ELF-1 (cell line): ENCODE measurements around the gene TPK1.
"Not testable (repeated sequence)": the region's sequence is repeated elsewhere in the genome, so short reads cannot be mapped to it uniquely, and the experiment has no call there.

Experiments
- DNase-seq: peaks from one replicate; pipeline ENCODE4 v3.0.0-alpha.2; 2016; ENCODE audit warnings: low read depth, low spot score

The TPK1 gene

DNA sequence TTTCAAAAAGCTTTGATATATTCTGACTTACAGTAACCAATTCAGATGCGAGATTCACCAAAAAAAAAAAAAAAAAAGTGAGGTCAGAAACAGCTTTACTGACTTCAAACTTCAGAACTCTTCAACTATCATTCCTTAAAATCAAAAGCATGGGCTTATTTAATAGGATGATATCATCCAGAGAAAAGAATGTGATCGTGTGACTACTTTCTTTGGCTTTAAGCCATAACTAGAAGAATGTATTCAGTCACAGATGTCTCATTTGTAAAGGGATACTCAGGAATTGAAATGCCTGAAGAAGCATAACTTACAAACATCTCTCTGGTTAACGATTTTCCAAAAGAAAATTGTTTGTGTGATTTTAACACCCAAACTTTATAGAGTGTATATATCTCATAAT, 11.5 kb downstream of the TPK1 start:
- DNase-seq: no peak

DNA sequence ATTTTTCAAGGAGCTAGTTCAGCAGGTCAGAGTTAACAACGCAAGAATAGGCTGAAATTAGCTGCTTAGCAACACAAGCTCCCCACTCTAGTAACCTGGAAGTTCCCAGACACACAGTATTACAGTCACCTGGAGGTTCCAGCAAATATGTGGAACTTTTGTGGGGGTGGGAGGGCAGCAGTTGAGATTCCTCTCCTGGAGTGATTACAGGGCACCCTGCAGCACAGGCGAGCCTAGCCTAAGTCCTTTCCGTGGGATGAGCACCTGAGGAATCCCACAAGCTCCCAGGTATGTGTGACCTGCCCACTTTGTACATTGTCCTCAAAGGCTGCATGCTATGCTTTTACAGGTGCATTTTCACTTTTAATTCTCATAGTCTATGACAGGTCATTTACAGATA, 13.6 kb downstream of the TPK1 start:
- DNase-seq: no peak

DNA sequence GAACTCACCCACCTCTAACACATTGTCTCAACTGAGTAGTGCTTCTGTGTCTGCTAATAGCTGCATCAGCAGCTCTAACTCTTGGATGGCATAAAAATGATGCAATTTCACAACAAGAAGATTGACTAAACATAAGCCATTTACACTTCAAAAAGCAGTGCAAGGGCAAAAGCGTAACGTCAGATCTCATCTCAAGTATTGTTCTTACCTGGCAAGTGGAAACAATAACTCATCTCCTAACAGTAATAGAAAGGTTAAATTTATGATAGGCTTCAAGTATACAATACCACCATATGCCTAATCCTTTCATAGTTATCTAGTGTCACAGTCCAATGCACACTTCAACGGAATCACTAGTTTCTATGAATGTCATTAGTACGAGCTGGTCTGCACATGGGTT, 14.8 kb downstream of the TPK1 start:
- no peak for DNase-seq

DNA sequence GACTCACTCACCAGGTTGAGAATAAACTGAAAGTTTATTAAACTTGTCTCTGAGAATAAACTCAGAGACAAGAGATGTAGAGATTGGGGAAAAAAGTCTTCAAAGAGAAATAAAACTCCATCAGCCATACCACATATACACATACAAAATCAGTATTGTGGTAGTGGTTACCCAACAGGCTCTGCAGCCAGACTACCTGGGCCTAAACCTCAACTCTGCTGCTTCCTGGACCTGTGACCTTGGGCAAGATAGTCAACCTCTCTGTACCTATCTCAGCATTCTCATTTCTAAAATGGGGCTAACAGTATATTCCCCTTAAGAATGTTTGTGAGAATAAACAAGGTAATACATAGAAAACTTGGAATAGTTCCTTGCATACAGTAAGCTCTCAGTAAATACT, 15.3 kb downstream of the TPK1 start:
- DNase-seq: no peak

DNA sequence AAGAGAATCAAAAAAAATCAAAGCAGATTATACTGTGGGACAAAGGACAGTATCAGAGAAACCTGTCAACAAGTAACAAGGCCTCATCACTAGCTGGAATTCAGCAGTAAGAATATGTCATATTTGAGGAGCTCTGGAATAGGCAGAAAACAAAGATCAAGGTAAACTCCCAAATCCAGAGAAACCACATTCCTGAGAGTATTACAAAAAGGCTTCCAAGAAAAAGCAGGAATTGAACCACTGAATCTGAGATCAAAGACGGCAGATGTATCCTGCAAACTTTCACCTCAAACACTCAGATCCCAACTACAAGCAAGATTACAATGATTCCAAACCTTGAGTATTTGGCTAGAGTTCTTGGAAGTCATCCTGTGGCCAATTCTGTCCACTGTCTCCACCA, 16.3 kb downstream of the TPK1 start:
- DNase-seq: no peak

DNA sequence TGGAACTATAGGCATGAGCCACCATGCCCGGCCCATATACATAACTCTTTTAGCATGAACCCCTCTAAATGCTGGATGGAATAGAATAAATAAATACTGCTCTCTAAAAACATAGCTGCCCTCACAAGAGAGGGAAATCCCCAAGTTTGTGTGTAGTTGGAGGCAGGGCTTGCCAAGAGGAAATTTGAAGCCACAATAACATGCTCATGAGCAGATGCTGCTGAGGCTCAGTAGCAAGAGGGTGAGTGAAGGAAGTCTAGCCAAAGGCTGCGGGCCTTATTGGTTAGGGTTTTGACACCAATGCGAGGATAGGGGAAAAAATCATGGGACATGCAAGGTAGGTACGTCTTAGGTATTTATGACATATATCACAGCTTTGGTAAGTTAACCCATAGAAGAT, 17.3 kb downstream of the TPK1 start:
- no peak for DNase-seq

DNA sequence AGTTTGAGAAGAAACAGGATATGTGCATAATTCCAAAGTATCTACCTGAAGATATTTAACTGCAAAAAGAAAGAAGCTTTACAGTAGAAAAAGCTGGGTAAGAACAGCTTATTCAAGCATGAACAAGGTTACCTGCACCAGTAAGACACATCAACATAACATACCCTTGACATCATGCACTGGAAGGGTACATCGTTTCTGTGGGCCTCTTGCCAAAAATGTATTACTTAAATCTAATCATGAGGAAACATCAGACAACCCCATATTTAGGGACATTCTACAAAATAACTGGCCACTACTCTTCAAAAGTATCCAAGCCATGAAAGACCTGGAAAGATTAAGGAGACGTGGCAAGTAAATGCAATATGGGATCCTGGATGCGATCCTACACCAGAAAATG, 18.9 kb downstream of the TPK1 start:
- no peak for DNase-seq

DNA sequence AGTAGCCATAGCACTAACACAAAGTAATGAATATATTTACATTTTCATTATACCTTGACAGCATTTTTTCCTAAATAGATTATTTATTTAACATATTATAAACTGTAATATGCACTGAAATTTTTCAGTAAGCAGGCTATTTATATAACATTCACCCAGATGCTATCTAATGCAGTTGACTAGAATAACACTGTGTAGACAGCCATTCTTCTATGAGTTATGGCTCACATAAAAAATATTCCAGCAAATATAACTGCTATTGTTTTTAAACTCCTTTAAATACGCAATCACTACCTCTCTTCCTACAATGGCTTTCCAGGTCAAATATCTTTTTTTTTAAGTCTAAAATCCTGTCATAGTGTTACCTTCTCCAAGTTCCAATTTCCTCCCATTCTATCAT, 21.6 kb downstream of the TPK1 start:
- DNase-seq: no peak

DNA sequence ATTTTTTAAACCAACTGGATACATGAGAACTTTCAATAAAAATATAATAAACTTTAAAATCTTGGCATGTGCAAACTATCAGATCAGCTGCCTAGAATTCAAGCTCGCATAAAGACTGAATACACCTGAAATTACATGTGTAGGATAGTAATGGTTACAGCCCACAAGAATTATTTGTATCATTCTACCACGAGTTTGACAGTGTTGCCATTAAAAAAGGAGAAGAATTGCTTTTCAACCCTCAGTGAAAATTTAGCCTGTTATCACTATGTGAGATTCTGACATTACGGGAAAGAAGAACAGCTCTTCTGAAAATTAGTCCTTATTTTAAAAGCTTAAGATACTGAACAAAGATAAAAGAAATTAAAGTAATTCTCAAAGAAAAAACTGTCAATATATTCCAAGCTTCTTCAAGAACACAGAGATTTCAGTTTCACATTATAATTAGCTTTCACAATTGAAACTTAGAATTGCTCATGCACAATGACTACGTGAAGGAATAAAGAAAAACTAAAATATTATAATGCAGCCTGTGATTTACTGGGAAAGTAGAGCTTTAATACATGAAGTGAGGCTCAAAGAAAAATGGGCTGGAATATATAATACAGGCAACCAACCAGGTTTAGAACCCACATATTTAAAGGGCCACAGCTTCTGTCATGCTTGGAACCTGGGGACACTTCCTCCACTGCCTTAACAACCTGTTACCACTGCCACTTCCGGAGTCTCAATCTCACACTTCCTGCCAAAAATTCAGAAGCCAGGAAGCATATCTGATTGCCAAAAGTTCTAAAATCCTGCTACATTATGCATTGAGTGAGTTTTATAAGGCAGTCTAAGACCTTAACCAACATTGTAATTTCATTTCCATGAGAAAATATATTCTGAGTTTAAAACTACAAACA, 23.2 kb downstream of the TPK1 start:
- DNase-seq: no peak

DNA sequence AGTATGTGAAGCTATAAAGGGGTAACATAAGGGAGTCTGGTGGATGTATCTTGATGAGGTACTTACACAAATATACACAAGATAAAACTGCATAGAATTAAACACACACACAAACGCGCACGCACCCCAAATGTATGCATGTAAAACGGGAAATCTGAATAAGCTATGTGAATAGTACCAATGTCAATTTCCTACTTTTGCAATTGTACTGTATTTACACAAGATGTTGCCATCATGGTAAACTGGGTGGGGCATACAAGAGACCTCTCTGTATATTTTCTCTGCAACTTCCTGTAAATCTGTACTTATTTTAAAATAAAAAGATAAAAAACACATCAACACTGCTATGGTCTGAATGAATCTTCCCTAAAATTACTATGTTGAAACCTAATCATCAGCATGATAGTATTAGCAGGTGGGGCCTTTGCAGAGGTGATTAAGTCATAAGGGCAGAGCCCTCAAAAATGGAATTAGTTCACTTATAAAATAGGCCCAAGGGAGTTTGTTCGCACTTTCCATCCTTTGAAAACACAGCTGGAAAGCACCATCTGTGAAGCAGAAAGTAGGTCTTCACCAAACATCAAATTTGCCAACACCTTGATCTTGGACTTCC, 30.1 kb downstream of the TPK1 start:
- DNase-seq: no peak

DNA sequence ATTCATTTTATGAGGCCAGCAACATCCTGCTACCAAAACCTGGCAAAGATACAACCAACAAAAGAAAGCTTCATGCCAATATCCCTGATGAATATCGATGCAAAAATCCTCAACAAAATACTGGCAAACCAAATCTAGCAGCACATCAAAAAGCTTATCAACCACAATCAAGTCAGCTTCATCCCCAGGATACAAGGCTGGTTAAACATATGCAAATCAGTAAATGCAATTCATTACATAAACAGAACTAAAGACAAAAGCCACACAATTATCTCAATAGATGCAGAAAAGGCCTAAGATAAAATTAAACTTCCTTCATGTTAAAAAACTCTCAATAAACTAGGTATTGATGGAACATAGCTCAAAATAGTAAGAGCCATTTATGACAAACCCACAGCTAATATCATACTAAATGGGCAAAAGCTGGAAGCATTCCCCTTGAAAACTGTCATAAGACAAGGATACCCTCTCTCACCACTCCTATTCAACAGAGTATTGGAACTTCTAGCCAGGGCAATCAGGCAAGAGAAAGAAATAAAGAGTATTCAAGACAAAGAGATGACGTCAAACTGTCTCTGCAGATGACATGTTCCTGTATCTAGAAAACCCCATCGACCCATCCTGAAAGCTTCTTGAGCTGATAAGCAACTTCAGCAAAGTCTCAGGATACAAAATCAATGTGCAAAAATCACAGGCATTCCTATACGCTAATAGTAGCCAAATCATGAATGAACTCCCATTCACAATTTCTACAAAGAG, 35.0 kb downstream of the TPK1 start:
- DNase-seq: not testable (repeated sequence)

DNA sequence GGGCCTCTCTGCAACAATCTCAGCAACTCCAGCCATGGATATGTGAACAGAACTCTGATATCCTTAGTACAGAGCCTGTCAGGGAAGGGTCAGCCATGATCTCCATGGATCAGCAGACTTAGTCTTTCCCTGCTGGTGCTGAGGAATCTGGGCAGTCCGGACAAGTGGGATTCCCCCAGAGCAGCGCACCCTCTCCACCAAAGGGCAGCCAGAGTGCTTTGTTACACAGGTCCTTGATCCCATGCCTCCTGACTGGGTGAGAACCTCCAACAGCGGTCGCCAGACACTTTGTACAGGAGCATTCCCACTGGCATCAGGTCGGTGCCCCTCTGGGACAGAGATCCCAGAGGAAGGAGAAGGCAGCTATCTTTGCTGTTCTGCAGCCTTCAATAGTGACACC, 38.9 kb downstream of the TPK1 start:
- no peak for DNase-seq

DNA sequence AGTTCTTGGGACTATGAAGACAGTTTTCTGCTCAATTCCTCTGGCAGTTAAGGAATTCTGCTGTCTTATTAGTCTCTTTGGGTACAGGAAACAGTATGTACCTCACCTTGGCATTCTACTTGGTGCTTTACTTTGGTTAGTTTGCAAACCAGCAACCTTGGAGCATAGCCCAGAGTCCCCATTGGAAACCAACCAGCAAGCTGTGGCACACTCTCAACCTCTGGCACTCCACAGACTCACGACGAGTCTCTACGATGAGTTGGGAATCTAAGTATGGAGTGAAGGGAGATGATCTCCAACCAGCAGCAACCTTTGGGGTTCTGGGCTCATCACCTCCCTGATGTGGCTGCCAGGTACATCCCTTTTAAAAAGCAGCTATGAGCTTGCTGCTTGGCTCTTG, 43.8 kb downstream of the TPK1 start:
- DNase-seq: no peak

DNA sequence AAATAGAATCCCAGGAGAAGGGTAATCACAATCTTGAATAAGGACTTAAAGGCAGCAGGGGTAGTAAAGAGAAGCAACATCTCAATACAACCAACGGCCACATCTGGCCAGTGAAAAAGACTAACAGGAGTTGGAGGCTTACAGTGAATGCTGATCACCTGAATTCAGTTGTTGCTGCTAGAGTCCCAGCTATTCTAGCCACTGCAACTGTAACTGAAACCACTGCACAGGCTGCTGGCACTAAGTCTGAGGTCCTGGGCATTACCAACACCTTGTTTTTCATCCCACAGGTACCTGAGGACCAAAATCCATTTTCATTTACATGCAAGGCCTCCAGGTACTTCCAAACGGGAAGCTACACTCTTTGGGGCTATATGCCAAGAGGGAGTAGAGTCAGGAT, 44.4 kb downstream of the TPK1 start:
- no peak for DNase-seq

DNA sequence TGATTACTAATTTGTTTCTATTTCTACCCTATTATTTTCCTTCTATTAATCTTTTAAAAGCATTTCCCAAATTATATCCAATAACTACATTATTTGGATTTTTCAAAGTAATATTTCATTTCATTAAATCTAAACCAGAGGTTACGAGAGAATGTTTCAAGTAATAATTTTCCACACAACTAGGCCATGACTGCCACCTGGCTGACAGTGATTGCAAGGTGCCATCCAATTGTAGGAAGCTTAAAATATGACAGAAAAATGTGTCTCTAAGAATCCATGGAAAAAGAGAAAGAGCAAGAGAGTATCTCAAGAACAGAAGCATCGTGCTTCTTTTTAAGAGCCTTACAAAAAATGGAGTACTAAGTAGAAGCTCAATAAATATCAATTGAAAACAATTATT, 48.7 kb downstream of the TPK1 start:
- DNase-seq: no peak

DNA sequence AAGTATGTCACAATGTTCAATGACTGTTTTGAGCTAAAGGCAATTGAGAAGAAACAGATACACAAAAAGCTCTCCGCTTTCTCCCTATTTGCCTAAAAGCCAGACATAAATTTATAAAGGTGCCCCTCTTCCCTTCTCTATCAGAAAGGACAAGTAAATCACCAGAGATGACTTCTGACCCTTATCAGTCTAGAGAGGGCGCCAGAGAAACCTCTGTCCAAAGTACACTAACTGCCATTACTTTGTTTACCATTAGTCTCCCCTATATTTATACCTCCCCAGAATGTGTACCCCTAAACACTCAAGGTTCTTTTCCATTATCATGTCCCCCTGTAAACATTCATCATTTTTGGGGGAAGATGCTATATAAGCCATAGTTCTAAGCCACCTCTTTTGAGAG, 49.3 kb downstream of the TPK1 start:
- DNase-seq: no peak

DNA sequence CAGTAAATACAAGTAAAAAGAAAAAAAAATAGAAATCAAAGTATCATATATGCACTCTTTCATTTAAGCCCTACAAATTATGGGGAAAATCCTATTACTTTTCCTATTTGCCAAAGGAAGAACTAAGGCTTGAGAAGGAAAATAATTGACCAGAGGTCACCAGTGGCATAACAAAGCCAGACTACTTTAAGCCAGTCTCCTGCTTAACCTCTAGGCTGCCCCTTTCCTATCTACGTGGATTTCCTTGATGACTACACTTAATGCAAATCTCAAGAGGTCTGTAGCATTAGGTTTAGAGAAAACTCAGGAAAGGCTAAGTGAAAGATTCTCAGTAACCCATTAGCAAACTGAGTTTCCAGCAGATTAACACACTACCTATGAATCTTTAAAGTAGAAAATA, 49.8 kb downstream of the TPK1 start:
- no peak for DNase-seq

DNA sequence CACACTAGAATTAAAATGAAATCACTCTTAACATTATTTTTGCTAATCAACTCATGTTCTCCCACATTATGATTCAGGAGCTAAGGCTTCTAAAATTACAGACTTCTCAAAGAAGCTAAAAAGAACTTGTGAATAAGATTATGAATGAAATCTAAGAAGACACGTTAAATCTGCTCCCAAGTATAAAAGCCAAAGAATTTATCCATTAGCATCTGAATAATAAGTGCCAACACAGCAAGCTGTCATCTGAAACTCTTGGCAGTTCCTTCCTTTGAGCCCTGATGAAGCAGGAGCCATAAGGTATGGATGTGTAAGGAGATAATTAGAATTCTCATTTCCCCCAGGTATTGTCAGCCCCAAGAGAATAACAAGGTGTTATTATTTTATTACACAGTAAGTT, 50.3 kb downstream of the TPK1 start:
- DNase-seq: no peak

DNA sequence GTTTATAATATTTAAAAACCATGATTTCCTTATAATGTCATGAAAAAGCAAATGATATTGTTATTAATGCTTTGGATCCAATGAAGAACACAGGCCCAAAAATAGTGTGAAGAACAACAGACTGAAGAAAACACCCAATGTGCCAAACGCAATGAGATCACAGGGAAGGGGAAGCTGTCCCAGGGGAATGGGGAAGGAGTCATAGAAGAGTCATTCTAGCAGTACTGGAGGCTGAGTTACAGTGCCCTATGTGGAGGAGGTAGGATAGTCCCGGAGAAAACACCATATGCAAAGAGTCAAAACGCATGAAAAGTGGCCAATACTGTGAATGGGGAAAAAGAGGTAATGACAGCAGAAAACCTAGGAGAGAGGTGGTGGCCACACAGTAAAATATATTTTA, 50.9 kb downstream of the TPK1 start:
- no peak for DNase-seq

DNA sequence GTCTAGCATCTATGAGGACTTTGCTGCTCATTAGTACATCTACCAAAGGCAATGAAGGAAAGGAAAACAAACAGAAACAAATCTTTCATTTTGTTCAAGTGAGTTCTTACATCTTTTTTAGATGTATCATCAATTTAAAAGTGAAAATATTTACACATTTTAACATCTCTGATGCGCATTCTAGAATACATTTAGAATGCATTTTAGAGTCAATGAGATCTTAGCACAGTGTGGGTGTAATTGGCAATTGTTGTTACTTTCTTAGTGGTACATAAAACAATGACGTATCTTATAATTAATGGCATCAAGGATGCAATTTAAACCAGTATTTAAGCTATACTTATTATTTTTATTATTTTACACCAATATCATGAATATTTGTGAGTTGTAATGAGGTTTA, 51.4 kb downstream of the TPK1 start:
- no peak for DNase-seq

DNA sequence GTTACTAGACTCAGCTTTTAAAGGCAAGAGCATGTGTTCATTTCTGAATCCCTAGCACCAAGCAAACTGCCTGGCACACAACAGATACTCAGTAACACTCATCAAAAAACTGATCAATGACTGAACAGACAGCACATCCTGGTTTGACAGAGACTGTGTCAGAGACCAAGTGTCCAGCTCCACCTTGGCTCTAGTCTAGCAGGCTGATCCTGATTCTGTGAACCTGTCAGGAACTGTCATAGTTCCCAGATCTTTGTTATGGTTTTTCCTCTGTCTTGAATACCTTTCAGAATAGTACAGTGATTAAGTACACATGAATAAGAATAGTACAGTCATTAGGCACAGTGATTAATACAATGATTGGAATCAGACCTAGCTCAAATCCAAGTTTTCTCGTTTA, 53.0 kb downstream of the TPK1 start:
- no peak for DNase-seq

DNA sequence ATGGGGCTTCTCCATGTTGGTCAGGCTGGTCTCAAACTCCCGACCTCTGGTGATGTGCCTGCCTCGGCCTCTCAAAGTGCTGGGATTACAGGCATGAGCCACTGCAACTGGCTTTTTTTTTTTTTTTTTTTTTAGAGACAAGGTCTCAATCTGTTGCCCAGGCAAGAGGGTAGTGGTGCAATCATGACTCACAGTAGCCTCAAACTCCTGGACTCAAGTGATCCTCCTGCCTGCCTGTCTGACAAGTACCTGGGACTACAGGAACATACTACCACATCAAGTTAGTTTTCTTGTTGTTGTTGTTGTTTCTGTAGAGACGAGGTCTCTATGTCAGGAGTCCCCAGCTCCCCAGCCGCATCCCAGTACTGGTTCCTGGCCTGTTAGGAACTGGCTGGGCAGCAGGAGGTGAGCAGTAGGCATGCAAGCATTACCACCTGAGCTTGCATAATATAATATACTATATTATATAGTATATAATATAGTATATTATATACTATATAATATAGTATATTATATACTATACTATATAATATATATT, 55.7 kb downstream of the TPK1 start:
- DNase-seq: no peak
